SHP77 (cell line): Measurements from ENCODE around the gene PPM1H.
A peak's percentile ranks its signal among the peaks of the same experiment; 100 is the strongest.

ENCODE experiments used
- DNase-seq, 2 experiments: peaks; one replicate each; lab custom pipeline; 2025; lab: John Stamatoyannopoulos, UW

Gene PPM1H

GRCh38 chr12:62713723-62714122 lies 221.2 kb downstream of the PPM1H start:
- DNase-seq = no peak

GRCh38 chr12:62712681-62713573 lies 222.0 kb downstream of the PPM1H start:
- DNase-seq = no peak

- no peak for DNase-seq
Observed at GRCh38 chr12:62711631-62712241, 223.2 kb downstream of the PPM1H start.

- DNase-seq = no peak
Observed at GRCh38 chr12:62709311-62709710, 225.6 kb downstream of the PPM1H start.

- no peak for DNase-seq
Observed at GRCh38 chr12:62707939-62708338, 227.0 kb downstream of the PPM1H start.

GRCh38 chr12:62705846-62706245 lies 229.1 kb downstream of the PPM1H start:
- no peak for DNase-seq

GRCh38 chr12:62703011-62703380 lies 232.0 kb downstream of the PPM1H start:
- no peak for DNase-seq

- DNase-seq = no peak
Observed at GRCh38 chr12:62701492-62701891, 233.5 kb downstream of the PPM1H start.

- DNase-seq = no peak
Observed at GRCh38 chr12:62700091-62700880, 234.7 kb downstream of the PPM1H start.

GRCh38 chr12:62698701-62699101 lies 236.2 kb downstream of the PPM1H start:
- DNase-seq = no peak

GRCh38 chr12:62697893-62698292 lies 237.1 kb downstream of the PPM1H start:
- DNase-seq = no peak

GRCh38 chr12:62695696-62696095 lies 239.3 kb downstream of the PPM1H start:
- DNase-seq = no peak

- DNase-seq = no peak
Observed at GRCh38 chr12:62694632-62695031, 240.3 kb downstream of the PPM1H start.

- no peak for DNase-seq
Observed at GRCh38 chr12:62694116-62694515, 240.8 kb downstream of the PPM1H start.

GRCh38 chr12:62693376-62694050 lies 241.4 kb downstream of the PPM1H start:
- DNase-seq = peak; percentile 26 to 70

- no peak for DNase-seq
Observed at GRCh38 chr12:62692884-62693283, 242.1 kb downstream of the PPM1H start.

GRCh38 chr12:62691309-62691708 lies 243.6 kb downstream of the PPM1H start:
- DNase-seq = no peak

- DNase-seq = no peak
Observed at GRCh38 chr12:62689042-62689839, 245.7 kb downstream of the PPM1H start.

- no peak for DNase-seq
Observed at GRCh38 chr12:62686938-62687337, 248.0 kb downstream of the PPM1H start.

GRCh38 chr12:62684570-62685295 lies 250.2 kb downstream of the PPM1H start:
- no peak for DNase-seq
